Measurements from ENCODE around the gene OGDHL. TPM values are rescaled to one million over a fixed set of nuclear protein-coding genes. Genes with fewer than 3 reads are reported as not detected.

The OGDHL gene
- total RNA-seq, 1 donor from 2014 or later, result 1.9 TPM

DNA sequence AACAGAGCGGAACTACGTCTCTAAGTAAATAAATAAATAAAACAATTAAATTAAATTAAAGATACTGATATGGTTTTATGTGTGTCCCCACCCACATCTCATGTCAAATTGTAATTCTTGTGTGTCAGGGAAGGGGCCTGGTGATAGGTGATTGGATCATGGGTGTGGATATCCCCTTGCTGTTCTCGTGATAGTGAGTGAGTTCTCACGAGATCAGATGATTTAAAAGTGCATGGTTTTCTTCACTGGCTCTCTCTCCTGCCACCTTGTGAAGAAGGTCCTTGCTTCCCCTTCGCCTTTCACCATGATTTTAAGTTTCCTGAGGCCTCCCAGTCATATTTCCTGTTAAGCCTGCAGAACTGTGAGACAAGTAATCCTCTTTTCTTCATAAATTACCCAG lies 29.0 kb upstream of the OGDHL start:
- DNase-seq (ENCODE audit: low read depth), result no peak
- Mint-ChIP-seq H3K27me3 (ENCODE audit: low read depth, unreplicated experiment) (no peaks in the 10 kb centered on the region), H3K36me3 (ENCODE audit: low read depth, unreplicated experiment) (no peaks in the 10 kb centered on the region), H3K9me3 (ENCODE audit: unreplicated experiment) (no peaks in the 10 kb centered on the region), H3K4me1 (ENCODE audit: low read depth, unreplicated experiment) (no peaks in the 10 kb centered on the region), H3K4me3 (ENCODE audit: unreplicated experiment) (no peak overlapping the region), H3K27ac (ENCODE audit: unreplicated experiment) (no peak overlapping the region)
- no peaks in the 10 kb centered on the region for H3K9me3 ChIP-seq (ENCODE audit: insufficient read depth, low read depth, low read length)
- no peak overlapping the region for H2AFZ ChIP-seq (ENCODE audit: low read depth, low read length)
- no peaks in the 10 kb centered on the region for H3K27me3 ChIP-seq (ENCODE audit: insufficient read depth, low read length)
- H3K4me3 ChIP-seq (ENCODE audit: insufficient read depth, low read depth, low read length), result no peak overlapping the region
- no peaks in the 10 kb centered on the region for H3K4me1 ChIP-seq (ENCODE audit: insufficient read depth, low read length)
- no peak overlapping the region for H3K27ac ChIP-seq (ENCODE audit: low read depth, low read length)
- no peaks in the 10 kb centered on the region for H3K36me3 ChIP-seq (ENCODE audit: insufficient read depth, low read length)
- H3K4me2 ChIP-seq (ENCODE audit: low read length), result no peak overlapping the region
- FAIRE-seq, result no peak
- no peaks in the 10 kb centered on the region for H4K20me1 ChIP-seq (ENCODE audit: insufficient read depth, low read length)
- no peaks in the 10 kb centered on the region for H3K79me2 ChIP-seq (ENCODE audit: insufficient read depth, low read length)
- no peak overlapping the region for H3K9ac ChIP-seq (ENCODE audit: low read length)
- TF ChIP-seq EZH2 (IDR thresholded peaks at IDR 0.05; ENCODE audit: insufficient read depth, low read length), result no peak
- TF ChIP-seq, protein P1, sequence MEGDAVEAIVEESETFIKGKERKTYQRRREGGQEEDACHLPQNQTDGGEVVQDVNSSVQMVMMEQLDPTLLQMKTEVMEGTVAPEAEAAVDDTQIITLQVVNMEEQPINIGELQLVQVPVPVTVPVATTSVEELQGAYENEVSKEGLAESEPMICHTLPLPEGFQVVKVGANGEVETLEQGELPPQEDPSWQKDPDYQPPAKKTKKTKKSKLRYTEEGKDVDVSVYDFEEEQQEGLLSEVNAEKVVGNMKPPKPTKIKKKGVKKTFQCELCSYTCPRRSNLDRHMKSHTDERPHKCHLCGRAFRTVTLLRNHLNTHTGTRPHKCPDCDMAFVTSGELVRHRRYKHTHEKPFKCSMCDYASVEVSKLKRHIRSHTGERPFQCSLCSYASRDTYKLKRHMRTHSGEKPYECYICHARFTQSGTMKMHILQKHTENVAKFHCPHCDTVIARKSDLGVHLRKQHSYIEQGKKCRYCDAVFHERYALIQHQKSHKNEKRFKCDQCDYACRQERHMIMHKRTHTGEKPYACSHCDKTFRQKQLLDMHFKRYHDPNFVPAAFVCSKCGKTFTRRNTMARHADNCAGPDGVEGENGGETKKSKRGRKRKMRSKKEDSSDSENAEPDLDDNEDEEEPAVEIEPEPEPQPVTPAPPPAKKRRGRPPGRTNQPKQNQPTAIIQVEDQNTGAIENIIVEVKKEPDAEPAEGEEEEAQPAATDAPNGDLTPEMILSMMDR (IDR thresholded peaks at IDR 0.05; ENCODE audit: insufficient read depth, low read depth, low read length), result no peak

DNA sequence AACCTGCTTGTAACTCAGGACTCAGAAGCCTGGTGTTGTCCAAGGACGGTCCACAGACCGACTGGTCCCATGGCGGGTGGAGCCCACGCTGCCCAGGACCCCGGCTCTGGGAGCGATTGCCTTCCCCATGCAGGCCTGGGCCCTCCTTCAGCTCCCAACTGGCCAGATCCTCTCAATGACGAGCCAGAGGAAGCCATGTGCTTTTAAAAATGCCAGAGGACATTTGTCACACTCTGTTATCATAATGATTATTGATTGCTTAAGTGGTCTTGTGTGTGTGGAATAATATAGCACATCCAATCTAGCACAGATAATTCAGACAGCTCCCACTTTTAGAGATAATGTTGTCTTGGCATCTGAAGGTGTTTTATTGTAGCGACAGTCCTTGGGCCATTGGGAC lies 22.6 kb upstream of the OGDHL start:
- H3K4me3 Mint-ChIP-seq (ENCODE audit: unreplicated experiment), result no peak overlapping the region
- H3K36me3 ChIP-seq (ENCODE audit: insufficient read depth, low read length), result no peaks in the 10 kb centered on the region
- FAIRE-seq (no peak), DNase-seq (ENCODE audit: low read depth) (no peak)
- H3K27me3 Mint-ChIP-seq (ENCODE audit: low read depth, unreplicated experiment), result peaks cover 7% of the 10 kb centered on the region
- no peak for TF ChIP-seq EZH2 (IDR thresholded peaks at IDR 0.05; ENCODE audit: insufficient read depth, low read length)
- TF ChIP-seq, protein P1 (IDR thresholded peaks at IDR 0.05; ENCODE audit: insufficient read depth, low read depth, low read length), result no peak
- H3K4me1 Mint-ChIP-seq (ENCODE audit: low read depth, unreplicated experiment), result no peaks in the 10 kb centered on the region
- H2AFZ ChIP-seq (ENCODE audit: low read depth, low read length), result no peak overlapping the region
- H3K9me3 Mint-ChIP-seq (ENCODE audit: unreplicated experiment), result no peaks in the 10 kb centered on the region
- no peak overlapping the region for H3K9ac ChIP-seq (ENCODE audit: low read length)
- no peaks in the 10 kb centered on the region for H3K4me1 ChIP-seq (ENCODE audit: insufficient read depth, low read length)
- no peak overlapping the region for H3K27ac ChIP-seq (ENCODE audit: low read depth, low read length)
- no peaks in the 10 kb centered on the region for H3K36me3 Mint-ChIP-seq (ENCODE audit: low read depth, unreplicated experiment)
- H3K9me3 ChIP-seq (ENCODE audit: insufficient read depth, low read depth, low read length), result no peaks in the 10 kb centered on the region
- H3K4me3 ChIP-seq (ENCODE audit: insufficient read depth, low read depth, low read length), result no peak overlapping the region
- H3K27me3 ChIP-seq (ENCODE audit: insufficient read depth, low read length), result no peaks in the 10 kb centered on the region
- no peaks in the 10 kb centered on the region for H4K20me1 ChIP-seq (ENCODE audit: insufficient read depth, low read length)
- no peak overlapping the region for H3K4me2 ChIP-seq (ENCODE audit: low read length)
- no peaks in the 10 kb centered on the region for H3K79me2 ChIP-seq (ENCODE audit: insufficient read depth, low read length)
- H3K27ac Mint-ChIP-seq (ENCODE audit: unreplicated experiment), result no peak overlapping the region

DNA sequence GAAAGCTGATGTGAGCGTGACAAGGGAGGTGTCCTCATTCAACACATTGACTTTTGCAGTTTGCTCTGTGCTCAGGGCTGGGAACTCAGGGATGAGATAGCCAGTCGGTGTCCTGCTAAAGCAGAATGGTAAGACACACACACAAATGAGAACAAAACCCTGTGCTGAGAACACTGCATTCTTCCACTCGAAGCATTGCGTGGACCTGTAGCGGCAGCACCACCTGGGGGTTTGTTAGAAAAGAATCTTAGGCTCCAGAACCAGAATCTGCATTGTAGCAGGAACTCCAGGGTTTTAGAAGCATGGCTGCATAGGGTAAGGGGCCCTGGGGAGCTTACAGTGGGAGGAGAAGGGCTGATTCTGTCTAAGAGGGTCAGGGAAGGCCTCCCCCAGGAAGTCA lies 21.5 kb upstream of the OGDHL start:
- H3K27me3 ChIP-seq (ENCODE audit: insufficient read depth, low read length), result no peaks in the 10 kb centered on the region
- H3K4me1 ChIP-seq (ENCODE audit: insufficient read depth, low read length), result no peaks in the 10 kb centered on the region
- Mint-ChIP-seq H3K9me3 (ENCODE audit: unreplicated experiment) (no peaks in the 10 kb centered on the region), H3K27me3 (ENCODE audit: low read depth, unreplicated experiment) (peaks cover 7% of the 10 kb centered on the region), H3K27ac (ENCODE audit: unreplicated experiment) (no peak overlapping the region), H3K4me1 (ENCODE audit: low read depth, unreplicated experiment) (no peaks in the 10 kb centered on the region), H3K36me3 (ENCODE audit: low read depth, unreplicated experiment) (no peaks in the 10 kb centered on the region), H3K4me3 (ENCODE audit: unreplicated experiment) (no peak overlapping the region)
- H3K9me3 ChIP-seq (ENCODE audit: insufficient read depth, low read depth, low read length), result no peaks in the 10 kb centered on the region
- no peaks in the 10 kb centered on the region for H3K36me3 ChIP-seq (ENCODE audit: insufficient read depth, low read length)
- DNase-seq (ENCODE audit: low read depth) (no peak), FAIRE-seq (no peak)
- TF ChIP-seq, protein P1 (IDR thresholded peaks at IDR 0.05; ENCODE audit: insufficient read depth, low read depth, low read length), result no peak
- no peak for TF ChIP-seq EZH2 (IDR thresholded peaks at IDR 0.05; ENCODE audit: insufficient read depth, low read length)
- no peak overlapping the region for H3K4me2 ChIP-seq (ENCODE audit: low read length)
- no peak overlapping the region for H3K9ac ChIP-seq (ENCODE audit: low read length)
- H3K4me3 ChIP-seq (ENCODE audit: insufficient read depth, low read depth, low read length), result no peak overlapping the region
- no peak overlapping the region for H3K27ac ChIP-seq (ENCODE audit: low read depth, low read length)
- H4K20me1 ChIP-seq (ENCODE audit: insufficient read depth, low read length), result no peaks in the 10 kb centered on the region
- no peak overlapping the region for H2AFZ ChIP-seq (ENCODE audit: low read depth, low read length)
- no peaks in the 10 kb centered on the region for H3K79me2 ChIP-seq (ENCODE audit: insufficient read depth, low read length)

All from astrocyte (in vitro differentiated cells and primary cell).